NK-92 (cell line): ENCODE data around the gene CASK.
"Not testable (repeated sequence)": the region's sequence is repeated elsewhere in the genome, so short reads cannot be mapped to it uniquely, and the experiment has no call there.

Experiments used
- DNase-seq: peaks from one replicate; lab custom pipeline; 2025; ENCODE audit not compliant: unreplicated experiment; lab: John Stamatoyannopoulos, UW

Gene CASK

GRCh38 chrX:41519468-41519867 is 403.9 kb downstream of the CASK start:
- no peak for DNase-seq

GRCh38 chrX:41518841-41519220 is 404.5 kb downstream of the CASK start:
- no peak for DNase-seq

- no peak for DNase-seq
These were observed 405.1 kb downstream of the CASK start for GRCh38 chrX:41518127-41518840.

GRCh38 chrX:41516999-41517765 is 406.2 kb downstream of the CASK start:
- DNase-seq = no peak

GRCh38 chrX:41516456-41516855 is 406.9 kb downstream of the CASK start:
- no peak for DNase-seq

GRCh38 chrX:41515376-41515775 is 408.0 kb downstream of the CASK start:
- DNase-seq = no peak

- no peak for DNase-seq
These were observed 409.2 kb downstream of the CASK start for GRCh38 chrX:41514179-41514578.

GRCh38 chrX:41512853-41513252 is 410.5 kb downstream of the CASK start:
- not testable (repeated sequence) for DNase-seq

- DNase-seq = no peak
These were observed 411.0 kb downstream of the CASK start for GRCh38 chrX:41512394-41512793.

GRCh38 chrX:41507919-41508318 is 415.4 kb downstream of the CASK start:
- no peak for DNase-seq

- no peak for DNase-seq
These were observed 421.4 kb downstream of the CASK start for GRCh38 chrX:41502004-41502403.

- no peak for DNase-seq
These were observed 423.4 kb downstream of the CASK start for GRCh38 chrX:41499984-41500383.

GRCh38 chrX:41499195-41499594 is 424.2 kb downstream of the CASK start:
- no peak for DNase-seq

- no peak for DNase-seq
These were observed 431.9 kb downstream of the CASK start for GRCh38 chrX:41491267-41492004.

GRCh38 chrX:41490446-41490845 is 432.9 kb downstream of the CASK start:
- DNase-seq = no peak

GRCh38 chrX:41482154-41482850 is 441.1 kb downstream of the CASK start:
- DNase-seq = no peak

GRCh38 chrX:41481264-41482109 is 441.9 kb downstream of the CASK start:
- no peak for DNase-seq

- no peak for DNase-seq
These were observed 442.7 kb downstream of the CASK start for GRCh38 chrX:41480508-41481260.

GRCh38 chrX:41478381-41478911 is 444.9 kb downstream of the CASK start:
- DNase-seq = no peak
